Glutamatergic neuron (in vitro differentiated cells): ENCODE measurements around the gene ULBP3. TPM values are rescaled to one million over a fixed set of nuclear protein-coding genes. Genes with fewer than 3 reads are reported as not detected.
"Not testable (repeated sequence)": the region's sequence is repeated elsewhere in the genome, so short reads cannot be mapped to it uniquely, and the experiment has no call there.

Source experiments
- DNase-seq: peaks from one replicate; pipeline ENCODE4 v3.0.0; 2022
- H3K27ac Mint-ChIP-seq: one replicate; pipeline ENCODE4 v1.8.0; 2020; ENCODE audit warnings: mild to moderate bottlenecking, mixed read lengths, inconsistent platforms; ENCODE audit not compliant: unreplicated experiment
- H3K27me3 Mint-ChIP-seq: one replicate; pipeline ENCODE4 v1.8.0; 2020; ENCODE audit warnings: mild to moderate bottlenecking, moderate library complexity, mixed read lengths, inconsistent platforms; ENCODE audit not compliant: unreplicated experiment
- H3K36me3 Mint-ChIP-seq: one replicate; pipeline ENCODE4 v1.8.0; 2020; ENCODE audit warnings: mild to moderate bottlenecking, mixed read lengths, inconsistent platforms; ENCODE audit not compliant: unreplicated experiment
- H3K4me1 Mint-ChIP-seq: one replicate; pipeline ENCODE4 v1.8.0; 2020; ENCODE audit warnings: mild to moderate bottlenecking, low read depth, mixed read lengths, inconsistent platforms; ENCODE audit not compliant: unreplicated experiment
- H3K4me3 Mint-ChIP-seq: one replicate; pipeline ENCODE4 v1.8.0; 2020; ENCODE audit warnings: mild to moderate bottlenecking, mixed read lengths, inconsistent platforms; ENCODE audit not compliant: unreplicated experiment
- H3K9me3 Mint-ChIP-seq: one replicate; pipeline ENCODE4 v1.8.0; 2020; ENCODE audit warnings: mild to moderate bottlenecking, moderate library complexity, mixed read lengths, inconsistent platforms; ENCODE audit not compliant: unreplicated experiment
- CTCF ChIP-seq: fragments of 200-600 bp; sonication (generic); IDR thresholded peaks from one replicate; pipeline ENCODE4 v1.5.0; 2021; ENCODE audit not compliant: partially characterized antibody, unreplicated experiment
- total RNA-seq: library from RNA; stranded (reverse); fragmentation: NEBNext Ultra II Directional; extraction: Animal tissue kit (Norgen Biotek cat#: 25700); gene quantifications from one replicate; pipeline ENCODE4 v1.2.1, GENCODE V29; 2021; ENCODE audit not compliant: unreplicated experiment

ULBP3 gene
- total RNA-seq, 1 donor from 2014 or later, result 7.5 TPM

- Mint-ChIP-seq H3K4me1 (no peaks in the 10 kb centered on the region), H3K4me3 (no peak overlapping the region), H3K36me3 (peaks cover 24% of the 10 kb centered on the region), H3K27ac (no peak overlapping the region), H3K9me3 (peaks cover 6% of the 10 kb centered on the region), H3K27me3 (peaks cover 7% of the 10 kb centered on the region)
- DNase-seq, result no peak
- TF ChIP-seq CTCF, result no peak
Observed at GRCh38 chr6:150063640-150064039, 5.3 kb downstream of the ULBP3 start.

- H3K4me1 Mint-ChIP-seq, result not testable (repeated sequence)
- H3K36me3 Mint-ChIP-seq, result peaks cover 13% of the 10 kb centered on the region
Observed at GRCh38 chr6:150059973-150060372, 8.9 kb downstream of the ULBP3 start.

GRCh38 chr6:150058986-150059385 lies 9.9 kb downstream of the ULBP3 start:
- peaks cover 21% of the 10 kb centered on the region for H3K36me3 Mint-ChIP-seq
- H3K27ac Mint-ChIP-seq, result no peak overlapping the region
- no peak overlapping the region for H3K4me3 Mint-ChIP-seq
- DNase-seq, result no peak
- no peak for TF ChIP-seq CTCF
- H3K4me1 Mint-ChIP-seq, result no peaks in the 10 kb centered on the region
- H3K9me3 Mint-ChIP-seq, result peaks cover 13% of the 10 kb centered on the region
- peaks cover 17% of the 10 kb centered on the region for H3K27me3 Mint-ChIP-seq

More at GRCh38 chr6:150059973-150060372, 8.9 kb downstream of the ULBP3 start:
- H3K4me3 Mint-ChIP-seq, H3K27ac Mint-ChIP-seq, H3K27me3 Mint-ChIP-seq, H3K9me3 Mint-ChIP-seq, DNase-seq: not testable (repeated sequence)

- H3K27me3 Mint-ChIP-seq, result peaks cover 17% of the 10 kb centered on the region
- no peaks in the 10 kb centered on the region for H3K4me1 Mint-ChIP-seq
- no peak overlapping the region for H3K27ac Mint-ChIP-seq
- H3K9me3 Mint-ChIP-seq, result peaks cover 13% of the 10 kb centered on the region
- peaks cover 26% of the 10 kb centered on the region for H3K36me3 Mint-ChIP-seq
- no peak overlapping the region for H3K4me3 Mint-ChIP-seq
- TF ChIP-seq CTCF, result no peak
- DNase-seq, result no peak
Observed at GRCh38 chr6:150058231-150058792, 10.6 kb downstream of the ULBP3 start.

GRCh38 chr6:150057501-150057951 lies 11.4 kb downstream of the ULBP3 start:
- Mint-ChIP-seq H3K27ac (no peak overlapping the region), H3K9me3 (peaks cover 15% of the 10 kb centered on the region), H3K4me1 (no peaks in the 10 kb centered on the region), H3K27me3 (peaks cover 18% of the 10 kb centered on the region), H3K4me3 (no peak overlapping the region), H3K36me3 (peaks cover 31% of the 10 kb centered on the region)
- no peak for DNase-seq
- TF ChIP-seq CTCF, result no peak
